ENCODE results near the gene LZTR1.

- no peak for TF ChIP-seq POLR2A (IDR thresholded peaks at IDR 0.05; ENCODE audit: low read depth, low read length)
- no peak for TF ChIP-seq POLR2AphosphoS5 (IDR thresholded peaks at IDR 0.05; ENCODE audit: low read depth, low read length)
- no peak for TF ChIP-seq POU2F2 (IDR thresholded peaks at IDR 0.05; ENCODE audit: low read depth, low read length)
Observed at GRCh38 chr22:21018314-21018713, 36.2 kb downstream of the LZTR1 start.

Data from GM12891 (cell line).